Left lung (tissue), 10 donors: ENCODE data around the gene UNC119B. TPM values are rescaled to one million over a fixed set of nuclear protein-coding genes. Genes with fewer than 3 reads are reported as not detected.

Source experiments
- ATAC-seq: fragments of 200-7000 bp; cut with Tn5 transposase; one replicate; pipeline ENCODE4 v1.9.1; 2020; ENCODE audit warnings: moderate library complexity
- DNase-seq, 4 donors: peaks; one replicate each; pipeline ENCODE4 v3.0.0-alpha.2; 2013 to 2020
- H3K27ac ChIP-seq, 2 donors: fragments of 200-600 bp; sonication (generic) in 1 of 2; one replicate each; pipeline versions ENCODE4 v1.5.0 to v1.8.0; 2020 to 2021
- H3K27me3 ChIP-seq, 2 donors: fragments of 200-600 bp; sonication (generic) in 1 of 2; one replicate each; pipeline versions ENCODE4 v1.5.0 to v1.8.0; 2020 to 2021
- H3K36me3 ChIP-seq, 2 donors: fragments of 200-600 bp; sonication (generic) in 1 of 2; one replicate each; pipeline versions ENCODE4 v1.5.0 to v1.8.0; 2020 to 2021
- H3K4me1 ChIP-seq, 2 donors: fragments of 200-600 bp; one replicate each; pipeline ENCODE4 v1.8.0; 2021
- H3K4me3 ChIP-seq, 2 donors: fragments of 200-600 bp; sonication (generic) in 1 of 2; one replicate each; pipeline versions ENCODE4 v1.5.0 to v1.8.0; 2020 to 2021; ENCODE audit warnings: mild to moderate bottlenecking in 1 of 2
- H3K9me3 ChIP-seq, 2 donors: fragments of 200-600 bp; sonication (generic) in 1 of 2; one replicate each; pipeline versions ENCODE4 v1.5.0 to v1.8.0; 2020 to 2021
- CTCF ChIP-seq, 2 donors: fragments of 200-600 bp; sonication (generic) in 1 of 2; IDR thresholded peaks; one replicate each; pipeline versions ENCODE4 v1.5.0 to v1.8.0; 2021; ENCODE audit warnings: antibody characterized with exemption in 2 of 2
- intact Hi-C, 2 donors: fragments of 100-400 bp; cut with DNase I; formaldehyde crosslinking; loops; one replicate each; pipeline versions ENCODE4 v1.11.2 to v1.14.2; 2022
- polyA plus RNA-seq, 6 donors: library from polyadenylated mRNA; unstranded; fragments of 120-200 nt; gene quantifications; one replicate each; pipeline ENCODE4 v1.2.1, GENCODE V29; 2013; ENCODE audit not compliant: insufficient read length in 6 of 6
- total RNA-seq, 2 donors: library from RNA; stranded (reverse); fragmentation: NEBNext Ultra II Directional; extraction: Animal tissue kit (Norgen Biotek cat#: 25700); gene quantifications; one replicate each; pipeline ENCODE4 v1.2.1, GENCODE V29; 2021
- donor health status: DM: no; HTN: yes; CAD: no.
- donor health status: DM: no; HTN: no; CAD: no.

Gene UNC119B
- total and polyA plus RNA-seq, 8 donors, result 23.3 to 63.2 (median 55.0) TPM

- no peak overlapping the region for H3K4me3 ChIP-seq
- H3K9me3 ChIP-seq, result no peaks in the 10 kb centered on the region
- H3K4me1 ChIP-seq, result peaks cover 0 to 46% of the 10 kb centered on the region in 2 donors
- H3K27me3 ChIP-seq, result no peaks in the 10 kb centered on the region
- intact Hi-C loops, result loop anchor here in 1 of 2 donors (10.0 kb wide), 1 partner anchor 133 kb away; the partner anchor contains the start of gene POP5
- H3K27ac ChIP-seq, result no peak overlapping the region
- DNase-seq (no peak), ATAC-seq (no peak)
- no peak for TF ChIP-seq CTCF (IDR thresholded peaks at IDR 0.05)
- peaks cover 5 to 98% of the 10 kb centered on the region in 2 donors for H3K36me3 ChIP-seq
These were observed 7.8 kb downstream of the UNC119B start for GRCh38 chr12:120718055-120718454.

- Histone ChIP-seq H3K9me3 (no peaks in the 10 kb centered on the region), H3K36me3 (peaks cover 5 to 98% of the 10 kb centered on the region in 2 donors), H3K27ac (no peak overlapping the region), H3K4me1 (peaks cover 0 to 36% of the 10 kb centered on the region in 2 donors), H3K27me3 (no peaks in the 10 kb centered on the region), H3K4me3 (no peak overlapping the region)
- intact Hi-C loops, result loop anchor here in 1 of 2 donors (10.0 kb wide), 1 partner anchor 134 kb away; the partner anchor contains the start of gene POP5
- ATAC-seq, result no peak
- no peak for TF ChIP-seq CTCF (IDR thresholded peaks at IDR 0.05)
- DNase-seq, result no peak
These were observed 8.8 kb downstream of the UNC119B start for GRCh38 chr12:120719072-120719471.

GRCh38 chr12:120719496-120720233, 9.4 kb downstream of the UNC119B start:
- Histone ChIP-seq H3K27ac (no peak overlapping the region), H3K4me1 (peaks cover under 1 to 37% of the 10 kb centered on the region in 2 donors), H3K9me3 (no peaks in the 10 kb centered on the region), H3K36me3 (peaks cover 5 to 92% of the 10 kb centered on the region in 2 donors), H3K27me3 (no peaks in the 10 kb centered on the region), H3K4me3 (no peak overlapping the region)
- no peak for TF ChIP-seq CTCF (IDR thresholded peaks at IDR 0.05)
- DNase-seq (no peak), ATAC-seq (no peak)
- intact Hi-C loops, result loop anchor here in 1 of 2 donors (10.0 kb wide), 1 partner anchor 135 kb away; the partner anchor contains the start of gene POP5

GRCh38 chr12:120720234-120720986, 10.2 kb downstream of the UNC119B start:
- no peak for TF ChIP-seq CTCF (IDR thresholded peaks at IDR 0.05)
- H3K4me1 ChIP-seq, result peaks cover 7 to 44% of the 10 kb centered on the region in 2 donors
- intact Hi-C loops, result no loop called here
- no peak overlapping the region for H3K4me3 ChIP-seq
- H3K27me3 ChIP-seq, result no peaks in the 10 kb centered on the region
- H3K36me3 ChIP-seq, result peaks cover 5 to 85% of the 10 kb centered on the region in 2 donors
- no peaks in the 10 kb centered on the region for H3K9me3 ChIP-seq
- ATAC-seq (peak; percentile 68), DNase-seq (no peak)
- H3K27ac ChIP-seq, result peak overlapping the region in 1 of 2 donors; percentile 33
